Tibial nerve (tissue), 3 donors: Measurements from ENCODE around the gene ALG14.

ENCODE experiments used
- CTCF ChIP-seq, 5 experiments: fragments of 200-600 bp in 3 of 5; fragments of 450-650 bp in 2 of 5; sonication (generic) in 3 of 5; IDR thresholded peaks; one replicate each; pipeline ENCODE4 v1.5.1; 2016 to 2019; ENCODE audit warnings: antibody characterized with exemption in 5 of 5, mild to moderate bottlenecking in 3 of 5, moderate library complexity in 2 of 5
- POLR2A ChIP-seq, 2 donors: fragments of 450-650 bp; IDR thresholded peaks; one replicate each; pipeline ENCODE4 v1.6.1; 2017; ENCODE audit warnings: antibody characterized with exemption in 2 of 2, mild to moderate bottlenecking in 2 of 2, moderate library complexity in 2 of 2

- TF ChIP-seq POLR2A (IDR thresholded peaks at IDR 0.05) (no peak), CTCF (IDR thresholded peaks at IDR 0.05) (no peak)
Measured at GRCh38 chr1:95033843-95034242, 38.9 kb downstream of the ALG14 start.
